GM21381 (cell line): ENCODE measurements around the gene PLPP7.
"Not testable (repeated sequence)": the region's sequence is repeated elsewhere in the genome, so short reads cannot be mapped to it uniquely, and the experiment has no call there.

Experiments used
- ATAC-seq: cut with Tn5 transposase; IDR thresholded peaks from one replicate; pipeline ENCODE4 v1.9.1; 2021; ENCODE audit warnings: mild to moderate bottlenecking, moderate library complexity; ENCODE audit not compliant: unreplicated experiment

PLPP7 gene

GRCh38 chr9:131266266-131267229 lies 23.0 kb upstream of the PLPP7 start:
- no peak for ATAC-seq

- no peak for ATAC-seq
Measured at GRCh38 chr9:131270171-131271015, 19.1 kb upstream of the PLPP7 start.

GRCh38 chr9:131271016-131271273 lies 18.6 kb upstream of the PLPP7 start:
- not testable (repeated sequence) for ATAC-seq

GRCh38 chr9:131271506-131271931 lies 18.0 kb upstream of the PLPP7 start:
- no peak for ATAC-seq

- ATAC-seq = no peak
Measured at GRCh38 chr9:131272212-131272611, 17.3 kb upstream of the PLPP7 start.

- ATAC-seq = no peak
Measured at GRCh38 chr9:131273146-131273855, 16.2 kb upstream of the PLPP7 start.

GRCh38 chr9:131273856-131274673 lies 15.5 kb upstream of the PLPP7 start:
- no peak for ATAC-seq

- ATAC-seq = no peak
Measured at GRCh38 chr9:131274674-131275331, 14.7 kb upstream of the PLPP7 start.

- no peak for ATAC-seq
Measured at GRCh38 chr9:131275332-131276093, 14.0 kb upstream of the PLPP7 start.

GRCh38 chr9:131276094-131276888 lies 13.2 kb upstream of the PLPP7 start, which contains the start of gene FAM78A:
Gene FAM78A (minus strand): TSS chr9:131276510. CDS start chr9:131276179, 331 bp downstream.
- peak; percentile 11 for ATAC-seq

- peak; percentile 4 for ATAC-seq
Measured at GRCh38 chr9:131276891-131277286, 12.6 kb upstream of the PLPP7 start.

- peak; percentile 7 for ATAC-seq
Measured at GRCh38 chr9:131277287-131277909, 12.1 kb upstream of the PLPP7 start.

GRCh38 chr9:131277910-131278701 lies 11.4 kb upstream of the PLPP7 start:
- ATAC-seq = peak; percentile 21

- ATAC-seq = no peak
Measured at GRCh38 chr9:131278702-131279111, 10.8 kb upstream of the PLPP7 start.

GRCh38 chr9:131279196-131279862 lies 10.2 kb upstream of the PLPP7 start:
- ATAC-seq = no peak

GRCh38 chr9:131279863-131280570 lies 9.5 kb upstream of the PLPP7 start:
- ATAC-seq = no peak
